ENCODE measurements around the gene LAMC3.

- no peak for TF ChIP-seq POLR2A (IDR thresholded peaks at IDR 0.05; ENCODE audit: low read depth)
- TF ChIP-seq CTCF (IDR thresholded peaks at IDR 0.05): no peak
- no peak for TF ChIP-seq POLR2AphosphoS5 (IDR thresholded peaks at IDR 0.05)
- TF ChIP-seq EP300 (IDR thresholded peaks at IDR 0.05): no peak
Observed at GRCh38 chr9:131068076-131068816, 59.3 kb downstream of the LAMC3 start.
